Effector memory CD8-positive, alpha-beta T cell (primary cell): Measurements from ENCODE around the gene RAB11B.
"Not testable (repeated sequence)": the region's sequence is repeated elsewhere in the genome, so short reads cannot be mapped to it uniquely, and the experiment has no call there.

Experiments
- ATAC-seq: fragments of 150-1000 bp; cut with Tn5 transposase; replicated peaks from 2 replicates; pipeline ENCODE4 v1.10.0; 2021; ENCODE audit warnings: mild to moderate bottlenecking, moderate library complexity
- DNase-seq, 3 experiments: peaks; one replicate each; pipeline ENCODE4 v3.0.0; 2021
- H3K27ac Mint-ChIP-seq, 2 donors: one replicate each; pipeline ENCODE4 v1.8.0; 2022; ENCODE audit warnings: mild to moderate bottlenecking in 2 of 2, mixed read lengths in 2 of 2, moderate library complexity in 2 of 2
- H3K27me3 Mint-ChIP-seq, 2 donors: one replicate each; pipeline ENCODE4 v1.8.0; 2022; ENCODE audit warnings: mixed read lengths in 2 of 2
- H3K36me3 Mint-ChIP-seq: one replicate; pipeline ENCODE4 v1.8.0; 2022; ENCODE audit warnings: mild to moderate bottlenecking, moderate library complexity, mixed read lengths; ENCODE audit not compliant: insufficient read depth
- H3K4me1 Mint-ChIP-seq, 2 donors: one replicate each; pipeline ENCODE4 v1.8.0; 2022; ENCODE audit warnings: low read depth in 2 of 2, mixed read lengths in 2 of 2
- H3K4me3 Mint-ChIP-seq, 2 donors: one replicate each; pipeline ENCODE4 v1.8.0; 2022; ENCODE audit warnings: mild to moderate bottlenecking in 2 of 2, mixed read lengths in 2 of 2, moderate library complexity in 2 of 2
- H3K9me3 Mint-ChIP-seq, 2 donors: one replicate each; pipeline ENCODE4 v1.8.0; 2022; ENCODE audit warnings: mixed read lengths in 2 of 2
- total RNA-seq, 9 experiments: gene quantifications; one replicate each; lab custom pipeline; 2026; lab: John Stamatoyannopoulos, UW

Gene RAB11B
- 13.0 to 34.7 (median 22.8) reads per million in 9 experiments for total RNA-seq

DNA sequence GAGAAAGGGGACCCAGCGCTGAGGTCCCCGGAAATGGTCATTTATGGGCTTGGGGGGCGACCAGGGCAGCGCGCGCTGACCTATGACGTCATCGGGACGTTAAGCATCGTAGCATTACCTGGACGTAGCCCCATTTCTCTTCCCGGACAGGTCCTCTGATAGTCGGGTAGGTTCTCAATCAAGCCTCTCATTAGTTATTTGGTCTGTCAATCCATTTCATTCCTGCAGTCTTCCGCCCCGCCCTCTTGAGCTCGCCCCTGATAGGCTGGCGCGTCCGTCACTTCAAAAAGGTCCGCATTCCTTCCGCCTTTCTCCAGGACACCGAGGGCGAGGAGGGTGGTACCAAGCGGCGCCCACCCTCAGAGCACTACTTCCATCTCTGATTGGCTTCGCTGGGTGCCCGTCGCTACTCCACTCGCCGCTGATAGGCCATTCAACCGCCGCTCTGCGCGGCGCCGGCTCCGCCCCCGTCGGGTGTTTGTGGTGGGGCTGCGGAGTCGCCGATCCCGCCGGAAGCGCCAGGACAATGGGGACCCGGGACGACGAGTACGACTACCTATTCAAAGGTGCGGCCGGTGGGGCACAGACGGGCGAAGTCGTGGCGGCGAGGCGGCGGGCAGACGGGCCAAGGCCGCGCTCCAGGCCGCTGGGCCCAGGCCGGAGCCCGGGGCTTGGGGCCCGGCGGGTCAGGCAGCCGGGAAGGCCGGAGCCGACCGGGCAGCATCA, at the start of gene RAB11B:
RAB11B (plus strand) TSS at position 470 of the 726 bp plus-strand sequence; CDS start at position 527, 57 bp downstream.
- peak; percentile 97 to 98 (median 98) for DNase-seq
- Mint-ChIP-seq H3K9me3 (no peaks in the 10 kb centered on the region), H3K36me3 (peaks cover 23% of the 10 kb centered on the region), H3K27me3 (no peaks in the 10 kb centered on the region), H3K27ac (peak within 1 kb of the TSS; percentile 86 to 94), H3K4me1 (peaks cover 17 to 28% of the 10 kb centered on the region in 2 donors), H3K4me3 (peak within 1 kb of the TSS; percentile 90 to 91)
- peak; percentile 88 for ATAC-seq

DNA sequence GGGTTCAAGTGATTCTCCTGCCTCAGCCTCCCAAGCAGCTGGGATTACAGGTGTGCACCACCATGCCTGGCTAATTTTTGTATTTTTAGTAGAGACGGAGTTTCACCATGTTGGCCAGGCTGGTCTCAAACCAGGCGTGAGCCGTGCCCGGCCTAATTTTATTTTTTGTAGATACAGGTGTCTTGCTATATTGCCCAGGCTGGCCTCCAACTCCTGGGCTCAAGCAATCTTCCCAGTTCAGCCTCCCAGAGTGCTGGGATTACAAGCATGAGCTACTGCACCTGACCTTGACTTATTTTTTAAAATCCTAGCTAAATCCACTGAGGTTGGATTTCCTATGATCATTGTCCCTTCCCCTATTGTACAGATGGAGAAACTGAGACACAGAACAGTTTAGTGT, 48.7 kb upstream of the RAB11B start:
- H3K4me3 Mint-ChIP-seq, result peak overlapping the region; percentile 80 to 83
- H3K27ac Mint-ChIP-seq, result peak overlapping the region; percentile 22 to 69
- peaks cover 8 to 13% of the 10 kb centered on the region in 2 donors for H3K4me1 Mint-ChIP-seq
- not testable (repeated sequence) for H3K9me3 Mint-ChIP-seq, H3K36me3 Mint-ChIP-seq, DNase-seq, ATAC-seq
- peaks cover 10 to 20% of the 10 kb centered on the region in 2 donors for H3K27me3 Mint-ChIP-seq

DNA sequence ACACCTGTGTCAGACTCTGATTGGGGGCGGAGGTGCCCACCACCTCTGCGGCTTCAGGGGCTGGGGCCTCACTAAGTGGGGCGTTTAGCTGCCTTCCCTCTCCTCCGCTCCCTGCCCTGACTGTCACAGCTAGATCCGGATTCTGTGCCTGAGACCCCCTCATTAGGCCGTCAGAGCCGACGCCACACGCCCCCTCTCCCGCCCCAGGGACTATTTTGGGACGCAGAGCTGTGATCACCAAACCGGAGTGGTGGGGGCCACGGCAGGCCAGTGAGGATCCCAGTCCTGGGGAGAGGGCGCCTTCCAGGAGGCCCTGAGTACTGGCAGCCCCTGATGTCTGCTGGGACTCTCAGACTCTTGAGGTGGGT, 47.9 kb upstream of the RAB11B start:
- DNase-seq (no peak), ATAC-seq (no peak)
- H3K9me3 Mint-ChIP-seq, result no peaks in the 10 kb centered on the region
- H3K36me3 Mint-ChIP-seq, result no peaks in the 10 kb centered on the region
- peak overlapping the region; percentile 22 to 69 for H3K27ac Mint-ChIP-seq
- H3K27me3 Mint-ChIP-seq, result peaks cover 6 to 16% of the 10 kb centered on the region in 2 donors
- H3K4me1 Mint-ChIP-seq, result peaks cover 8 to 13% of the 10 kb centered on the region in 2 donors
- peak overlapping the region; percentile 80 to 83 for H3K4me3 Mint-ChIP-seq

DNA sequence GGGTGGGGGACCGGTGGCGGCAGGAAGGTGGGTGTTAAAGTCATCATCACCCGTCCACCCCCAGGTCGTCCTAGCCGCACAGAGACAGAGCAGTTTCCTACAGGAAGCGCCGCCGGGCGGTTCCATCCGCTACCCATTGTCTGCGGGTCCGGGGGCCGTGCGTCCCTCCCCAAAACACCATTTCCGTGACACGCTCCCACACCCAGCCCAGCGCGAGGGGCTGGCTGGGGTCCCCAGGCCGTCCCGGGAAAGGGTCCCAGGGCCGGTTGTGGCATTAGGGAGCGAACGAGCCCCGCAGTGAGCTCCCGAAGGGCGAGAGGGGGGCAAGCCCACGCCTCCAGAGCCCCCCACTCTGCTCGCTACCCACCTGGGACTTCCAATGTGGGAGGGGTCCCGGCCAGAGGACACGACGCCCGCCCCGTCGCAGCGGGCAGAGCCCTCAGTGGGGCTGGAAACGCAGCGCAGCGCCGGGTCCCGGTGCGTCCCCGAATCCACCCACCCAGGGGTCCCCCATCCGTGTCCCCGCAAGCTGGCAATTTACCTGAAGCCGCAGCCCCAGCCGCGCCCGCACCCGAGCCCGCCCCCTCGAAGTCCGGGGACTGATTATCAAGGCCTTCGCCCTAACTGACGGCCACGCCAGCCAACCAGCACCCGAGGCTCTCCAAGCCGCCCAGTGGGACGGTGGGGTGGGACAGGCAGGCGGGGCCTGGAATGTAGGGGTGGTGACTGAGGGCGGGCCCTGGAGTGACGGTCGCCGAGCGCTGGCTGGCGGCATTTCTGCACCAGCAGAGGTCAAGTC, 47.3 kb upstream of the RAB11B start, which contains the start of gene KANK3:
KANK3 (minus strand) TSS at position 579 of the 799 bp plus-strand sequence. CDS start 5,434 bp downstream, outside the sequence.
- DNase-seq (peak; percentile 83 to 89 (median 87)), ATAC-seq (peak; percentile 98)
- peak within 1 kb of the TSS; percentile 22 to 69 for H3K27ac Mint-ChIP-seq
- peak within 1 kb of the TSS; percentile 80 to 83 for H3K4me3 Mint-ChIP-seq
- peaks cover 6 to 10% of the 10 kb centered on the region in 2 donors for H3K27me3 Mint-ChIP-seq
- no peaks in the 10 kb centered on the region for H3K36me3 Mint-ChIP-seq
- H3K9me3 Mint-ChIP-seq, result no peaks in the 10 kb centered on the region
- peaks cover 5 to 13% of the 10 kb centered on the region in 2 donors for H3K4me1 Mint-ChIP-seq

DNA sequence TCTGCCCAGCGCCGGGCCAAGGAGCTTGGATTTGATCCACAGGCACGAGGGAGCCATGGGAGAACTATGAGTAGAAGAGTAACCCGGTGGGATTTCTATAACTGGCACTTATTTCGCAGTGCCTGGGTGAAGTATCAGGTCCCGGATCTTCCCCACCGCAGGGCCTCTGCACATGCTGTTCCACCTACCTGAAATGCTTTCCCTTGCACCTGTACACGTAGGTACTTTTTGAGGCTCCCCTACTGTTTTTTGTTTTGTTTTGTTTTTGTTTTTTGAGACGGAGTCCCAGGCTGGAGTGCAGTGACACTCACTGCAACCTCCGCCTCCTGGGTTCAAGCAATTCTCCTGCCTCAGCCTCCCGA, 46.7 kb upstream of the RAB11B start:
- peak overlapping the region; percentile 80 to 83 for H3K4me3 Mint-ChIP-seq
- H3K27me3 Mint-ChIP-seq, result peaks cover 6 to 7% of the 10 kb centered on the region in 2 donors
- H3K27ac Mint-ChIP-seq, result no peak overlapping the region
- peaks cover 5 to 13% of the 10 kb centered on the region in 2 donors for H3K4me1 Mint-ChIP-seq
- DNase-seq, result no peak
- no peak for ATAC-seq
- no peaks in the 10 kb centered on the region for H3K36me3 Mint-ChIP-seq
- H3K9me3 Mint-ChIP-seq, result no peaks in the 10 kb centered on the region

DNA sequence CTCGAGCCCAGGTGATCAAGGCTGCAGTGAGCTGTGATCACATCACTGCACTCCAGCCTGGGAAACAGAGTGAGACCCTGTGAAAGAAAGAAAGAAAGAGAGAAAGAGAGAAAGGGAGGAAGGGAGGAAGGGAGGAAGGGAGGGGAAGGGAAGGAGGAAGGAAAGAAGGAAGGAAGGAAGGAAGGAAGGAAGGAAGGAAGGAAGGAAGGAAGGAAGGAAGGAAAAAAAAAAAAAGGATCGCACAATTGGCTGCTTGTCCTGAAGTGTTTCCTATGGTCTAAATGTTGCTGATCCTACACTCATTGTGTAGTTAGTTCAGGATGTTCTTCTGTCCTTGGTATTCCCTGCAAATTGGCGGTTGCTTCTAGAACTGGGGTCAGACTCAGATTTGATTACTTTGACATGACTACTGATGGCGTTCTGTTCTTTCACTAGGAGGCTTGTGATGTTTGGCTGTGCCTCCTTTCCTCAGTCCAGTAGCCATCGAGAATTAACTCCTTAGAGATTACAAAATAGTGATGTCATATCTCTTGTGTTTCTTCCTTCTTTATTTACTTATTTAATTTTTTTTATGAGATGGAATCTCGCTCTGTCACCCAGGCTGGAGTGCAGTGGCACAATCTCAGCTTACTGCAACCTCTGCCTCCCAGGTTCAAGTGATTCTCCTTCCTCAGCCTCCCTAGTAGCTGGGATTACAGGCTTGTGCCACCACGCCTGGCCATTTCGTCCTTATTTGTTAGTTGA, 40.4 kb upstream of the RAB11B start:
- not testable (repeated sequence) for H3K9me3 Mint-ChIP-seq, H3K36me3 Mint-ChIP-seq, H3K27ac Mint-ChIP-seq, H3K4me1 Mint-ChIP-seq, H3K4me3 Mint-ChIP-seq, ATAC-seq, DNase-seq
- H3K27me3 Mint-ChIP-seq, result peaks cover 26 to 27% of the 10 kb centered on the region in 2 donors

DNA sequence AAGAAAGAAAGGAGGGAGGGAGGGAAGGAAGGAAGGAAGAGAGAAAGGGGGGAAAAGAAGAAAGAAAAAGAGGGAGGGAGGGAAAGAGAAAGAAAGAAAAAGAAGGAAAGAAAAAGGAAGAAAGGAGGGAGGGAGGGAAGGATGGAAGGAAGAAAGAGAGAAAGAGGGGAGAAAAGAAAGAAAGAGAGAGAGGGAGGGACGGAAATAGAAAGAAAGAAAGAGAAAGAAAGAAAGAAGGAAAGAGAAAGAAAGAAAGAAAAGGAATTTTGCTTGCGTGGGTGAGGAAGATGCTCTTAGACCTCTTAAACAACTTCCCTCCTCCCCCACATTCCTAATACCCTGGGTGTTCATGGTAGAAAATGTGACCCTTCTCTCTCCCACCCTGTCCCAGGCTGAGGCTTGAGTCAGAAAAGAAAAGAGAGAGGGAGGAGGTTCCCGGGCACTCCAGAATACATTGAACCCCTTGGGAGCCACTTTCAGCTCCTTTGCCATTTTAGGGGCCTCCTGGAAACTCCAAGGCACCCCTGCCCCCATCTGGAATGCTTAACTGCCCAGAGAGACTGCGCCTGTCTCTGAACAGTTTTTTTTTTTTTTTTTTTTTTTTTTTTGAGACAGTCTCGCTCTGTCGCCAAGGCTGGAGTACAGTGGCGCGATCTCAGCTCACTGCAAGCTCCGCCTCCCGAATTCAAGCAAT, 37.9 kb upstream of the RAB11B start:
- H3K4me3 Mint-ChIP-seq, result no peak overlapping the region
- H3K9me3 Mint-ChIP-seq, result no peaks in the 10 kb centered on the region
- H3K27ac Mint-ChIP-seq, result no peak overlapping the region
- H3K4me1 Mint-ChIP-seq, result peaks cover 3 to 4% of the 10 kb centered on the region in 2 donors
- peaks cover 26 to 27% of the 10 kb centered on the region in 2 donors for H3K27me3 Mint-ChIP-seq
- ATAC-seq (no peak), DNase-seq (no peak)
- no peaks in the 10 kb centered on the region for H3K36me3 Mint-ChIP-seq

DNA sequence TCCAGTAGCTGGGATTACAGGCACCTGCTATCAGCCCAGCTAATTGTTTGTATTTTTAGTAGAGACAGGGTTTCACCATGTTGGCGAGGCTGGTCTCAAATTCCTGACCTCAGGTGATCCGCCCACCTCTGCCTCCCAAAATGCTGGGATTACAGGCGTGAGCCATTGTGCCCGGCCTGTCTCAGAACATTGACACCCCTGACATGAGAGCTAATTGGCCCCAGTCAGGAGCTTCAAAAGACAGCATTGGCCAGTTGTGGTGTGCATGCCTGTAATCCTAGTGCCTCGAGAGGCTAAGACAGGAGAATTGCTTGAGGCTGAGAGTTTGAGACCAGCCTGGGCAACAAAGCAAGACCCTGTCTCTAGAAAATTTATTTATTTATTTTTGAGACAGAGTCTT, 37.3 kb upstream of the RAB11B start:
- not testable (repeated sequence) for H3K4me1 Mint-ChIP-seq, H3K27ac Mint-ChIP-seq, H3K4me3 Mint-ChIP-seq, DNase-seq, H3K36me3 Mint-ChIP-seq, H3K9me3 Mint-ChIP-seq, ATAC-seq
- peaks cover 26 to 27% of the 10 kb centered on the region in 2 donors for H3K27me3 Mint-ChIP-seq

DNA sequence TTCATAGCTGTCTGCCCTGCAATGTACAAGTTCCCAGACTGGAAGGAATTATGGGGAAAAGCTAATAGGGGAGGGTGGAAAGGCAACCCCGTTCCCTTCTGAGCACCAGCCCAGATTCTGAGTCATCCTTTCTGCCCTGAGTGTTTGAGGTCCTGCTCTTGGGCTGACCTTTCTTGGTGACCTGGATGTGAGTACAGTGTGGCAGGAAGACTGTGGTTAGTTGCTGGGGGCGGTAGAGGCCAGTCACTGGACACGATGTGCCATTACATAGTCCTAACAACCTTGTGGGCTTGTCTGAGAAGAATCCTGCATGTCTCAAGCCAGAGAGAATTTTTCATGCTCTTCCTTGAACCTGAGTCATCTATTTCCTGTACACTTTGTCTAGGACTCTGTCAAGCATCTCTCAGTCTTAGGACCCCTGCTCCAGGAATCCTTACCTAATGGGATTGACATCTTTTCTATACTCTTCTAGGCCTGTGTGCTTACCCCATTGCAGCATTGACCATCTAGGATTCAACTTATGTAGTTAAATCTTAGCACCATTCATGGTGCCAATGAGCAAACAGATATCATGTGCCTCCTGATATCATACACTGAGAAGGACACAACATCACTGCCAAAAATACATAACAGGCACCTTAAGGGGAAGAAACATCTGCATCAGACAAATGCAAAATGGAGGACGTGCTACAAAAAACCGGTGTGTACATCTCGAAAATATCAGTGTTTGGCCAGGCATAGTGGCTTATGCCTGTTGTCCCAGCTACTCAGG, 34.3 kb upstream of the RAB11B start:
- DNase-seq (no peak), ATAC-seq (no peak)
- no peak overlapping the region for H3K27ac Mint-ChIP-seq
- peaks cover 3 to 4% of the 10 kb centered on the region in 2 donors for H3K4me1 Mint-ChIP-seq
- no peaks in the 10 kb centered on the region for H3K9me3 Mint-ChIP-seq
- H3K4me3 Mint-ChIP-seq, result no peak overlapping the region
- H3K36me3 Mint-ChIP-seq, result no peaks in the 10 kb centered on the region
- H3K27me3 Mint-ChIP-seq, result peaks cover 20 to 22% of the 10 kb centered on the region in 2 donors

DNA sequence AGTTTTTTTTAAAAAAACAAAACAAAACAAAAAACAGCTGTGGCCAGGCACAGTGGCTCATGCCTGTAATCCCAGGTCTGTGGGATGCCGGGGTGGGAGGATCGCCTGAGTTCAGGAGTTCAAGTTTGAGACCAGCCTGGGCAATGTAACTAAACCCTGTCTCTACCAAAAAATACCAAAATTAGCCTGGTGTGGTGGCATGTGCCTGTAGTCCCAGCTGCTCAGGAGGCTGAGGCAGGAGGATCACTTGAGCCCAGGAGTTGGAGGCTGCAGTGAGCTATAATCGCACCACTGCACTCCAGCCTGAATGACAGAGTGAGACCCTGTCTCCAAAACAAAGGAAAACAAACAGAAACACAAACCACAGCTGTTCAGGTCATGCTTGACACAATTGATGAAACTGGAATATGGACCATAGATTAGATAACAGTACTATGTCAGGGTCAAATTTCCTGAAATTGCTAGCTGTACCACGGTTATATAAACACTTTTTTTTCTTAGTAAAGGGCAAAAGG, 33.1 kb upstream of the RAB11B start:
- DNase-seq (no peak), ATAC-seq (no peak)
- no peaks in the 10 kb centered on the region for H3K9me3 Mint-ChIP-seq
- H3K4me1 Mint-ChIP-seq, result peaks cover 3 to 4% of the 10 kb centered on the region in 2 donors
- H3K27me3 Mint-ChIP-seq, result peaks cover 9 to 13% of the 10 kb centered on the region in 2 donors
- H3K27ac Mint-ChIP-seq, result no peak overlapping the region
- no peaks in the 10 kb centered on the region for H3K36me3 Mint-ChIP-seq
- no peak overlapping the region for H3K4me3 Mint-ChIP-seq

DNA sequence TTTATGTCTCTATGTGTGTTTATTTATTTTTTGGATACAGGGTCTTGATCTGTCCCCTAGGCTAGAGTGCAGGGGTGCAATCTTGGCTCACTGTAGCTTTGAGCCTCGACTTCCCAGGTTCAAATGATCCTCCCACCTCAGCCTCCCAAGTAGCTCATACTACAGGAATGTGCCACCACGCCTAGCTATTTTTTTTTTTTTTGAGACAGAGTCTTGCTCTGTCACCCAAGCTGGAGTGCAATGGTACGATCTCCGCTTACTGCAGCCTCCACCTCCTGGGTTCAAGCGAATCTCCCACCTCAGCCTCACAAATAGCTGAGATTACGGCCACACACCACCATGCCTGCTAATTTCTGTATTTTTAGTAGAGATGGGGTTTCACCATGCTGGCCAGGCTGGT, 31.2 kb upstream of the RAB11B start:
- no peak for DNase-seq
- H3K4me1 Mint-ChIP-seq, result peaks cover 5 to 12% of the 10 kb centered on the region in 2 donors
- no peaks in the 10 kb centered on the region for H3K9me3 Mint-ChIP-seq
- ATAC-seq, result no peak
- H3K27ac Mint-ChIP-seq, result no peak overlapping the region
- no peaks in the 10 kb centered on the region for H3K36me3 Mint-ChIP-seq
- peaks cover 9 to 12% of the 10 kb centered on the region in 2 donors for H3K27me3 Mint-ChIP-seq
- no peak overlapping the region for H3K4me3 Mint-ChIP-seq

DNA sequence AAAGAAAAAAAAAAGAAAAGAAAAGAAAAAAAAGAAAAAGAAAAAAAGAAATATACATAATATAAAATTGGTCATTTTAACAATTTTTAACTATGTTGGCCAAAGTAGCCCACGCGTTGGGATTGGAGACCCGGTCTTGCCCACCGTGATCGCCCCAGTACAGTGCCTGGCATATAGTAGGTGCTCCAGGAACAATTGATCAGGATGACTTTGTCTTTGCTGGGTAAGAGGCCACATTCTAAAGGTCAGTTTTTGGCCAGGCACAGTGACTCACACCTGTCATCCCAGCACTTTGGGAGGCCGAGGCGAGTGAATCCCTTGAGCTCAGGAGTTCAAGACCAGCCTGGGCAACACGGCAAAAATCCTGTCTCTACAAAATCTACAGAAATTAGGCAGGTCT, 30.0 kb upstream of the RAB11B start:
- Mint-ChIP-seq H3K4me3 (no peak overlapping the region), H3K36me3 (no peaks in the 10 kb centered on the region), H3K27me3 (peaks cover 14 to 15% of the 10 kb centered on the region in 2 donors), H3K4me1 (peaks cover 5 to 15% of the 10 kb centered on the region in 2 donors), H3K27ac (no peak overlapping the region), H3K9me3 (no peaks in the 10 kb centered on the region)
- no peak for DNase-seq
- no peak for ATAC-seq
